ELF-1 (cell line): ENCODE measurements around the gene CTU1.
A peak's percentile ranks its signal among the peaks of the same experiment; 100 is the strongest.

Source experiments
- DNase-seq: peaks from one replicate; pipeline ENCODE4 v3.0.0-alpha.2; 2016; ENCODE audit warnings: low read depth, low spot score

The CTU1 gene

DNA sequence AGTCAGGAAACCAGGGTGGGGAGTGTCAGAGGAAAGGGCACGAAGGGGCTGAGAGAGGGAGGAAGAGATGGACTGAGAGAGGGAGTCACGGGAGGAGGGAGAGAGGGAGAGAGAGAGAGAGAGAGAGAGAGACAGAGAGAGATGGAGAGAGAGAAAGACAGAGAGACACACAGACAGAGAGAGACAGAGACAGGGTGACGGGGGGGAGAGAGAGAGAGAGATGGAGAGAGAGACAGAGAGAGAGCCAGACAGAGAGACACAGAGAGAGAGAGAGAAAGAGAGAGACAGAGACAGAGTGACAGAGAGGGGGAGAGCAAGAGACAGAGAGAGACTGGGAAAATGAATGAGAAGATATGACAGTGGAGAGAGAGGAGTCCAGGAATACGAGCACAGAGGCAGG is 25.0 kb downstream of the CTU1 start:
- DNase-seq: no peak

- no peak for DNase-seq
Observed at GRCh38 chr19:51082611-51083010, 25.6 kb downstream of the CTU1 start, which contains the start of gene KLK14. Gene KLK14, minus strand, starts transcription at chr19:51082887. Its CDS starts 273 bp downstream, at chr19:51082614.

DNA sequence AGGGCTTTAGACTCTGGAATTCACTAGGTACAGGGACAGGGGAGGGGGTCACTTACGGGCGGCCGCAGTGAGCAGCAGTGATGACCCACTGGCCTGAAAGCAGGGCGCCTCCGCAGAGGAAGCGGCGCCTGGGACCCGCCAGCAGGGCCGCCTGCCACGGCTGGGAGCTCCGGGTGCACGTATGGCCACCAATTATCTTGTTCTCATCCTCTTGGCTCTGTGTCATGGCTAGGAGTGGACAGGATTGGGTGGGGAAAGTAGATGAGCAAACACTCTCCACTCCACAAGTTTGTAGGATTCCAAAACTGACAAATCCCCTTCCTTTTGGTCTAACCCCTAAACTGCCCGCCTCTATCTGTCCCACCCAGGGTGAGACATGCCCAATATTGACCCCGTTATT is 26.7 kb downstream of the CTU1 start:
- DNase-seq: no peak

GRCh38 chr19:51079481-51080110 is 28.6 kb downstream of the CTU1 start:
- no peak for DNase-seq

- no peak for DNase-seq
Observed at GRCh38 chr19:51078731-51079130, 29.5 kb downstream of the CTU1 start.

GRCh38 chr19:51078104-51078503 is 30.1 kb downstream of the CTU1 start:
- DNase-seq: no peak

DNA sequence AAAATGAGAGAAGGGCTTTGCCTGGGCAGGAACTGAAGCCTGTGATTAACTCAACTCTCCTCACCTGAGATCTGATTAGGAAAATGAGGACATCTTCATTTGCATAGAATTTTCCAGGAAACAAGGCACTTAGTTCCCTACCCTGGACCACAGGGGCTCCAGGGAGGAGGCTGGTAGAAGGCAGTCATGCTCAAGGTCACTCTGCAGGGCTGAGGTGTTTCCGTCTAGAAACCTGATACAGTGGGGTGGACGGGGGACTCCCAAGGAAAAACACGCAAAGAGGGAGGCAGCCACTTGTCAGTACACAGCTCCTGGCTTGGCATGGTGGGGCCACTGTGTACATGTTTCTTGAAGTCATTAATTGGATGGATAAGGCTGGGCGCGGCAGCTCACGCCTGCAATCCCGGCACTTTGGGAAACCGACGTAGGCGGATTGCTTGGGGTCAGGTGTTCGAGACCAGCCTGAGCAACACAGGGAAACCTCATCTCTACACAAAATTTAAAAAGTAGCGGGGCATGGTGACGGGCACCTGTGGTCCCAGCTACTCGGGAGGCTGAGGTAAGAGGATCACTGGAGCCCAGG is 31.5 kb downstream of the CTU1 start:
- DNase-seq: no peak

DNA sequence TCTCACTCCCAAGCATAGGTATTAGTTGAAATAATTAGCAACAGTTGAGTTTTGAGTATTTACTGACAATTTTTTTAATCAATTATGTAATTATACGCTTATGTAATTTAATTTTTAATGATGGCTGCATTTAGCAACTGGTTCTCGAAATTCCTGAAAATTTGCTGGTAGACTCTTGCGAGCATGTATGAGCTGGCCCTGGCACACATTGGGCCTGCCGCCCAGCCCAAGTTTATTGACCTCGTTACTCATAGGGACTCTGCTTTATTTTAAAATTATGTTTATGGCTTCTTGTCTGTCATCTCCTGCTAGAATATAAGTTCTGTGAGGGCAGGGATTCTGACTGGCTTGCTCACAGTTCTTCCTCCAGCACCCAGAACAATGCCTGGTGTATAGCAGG is 32.2 kb downstream of the CTU1 start:
- DNase-seq: no peak

DNA sequence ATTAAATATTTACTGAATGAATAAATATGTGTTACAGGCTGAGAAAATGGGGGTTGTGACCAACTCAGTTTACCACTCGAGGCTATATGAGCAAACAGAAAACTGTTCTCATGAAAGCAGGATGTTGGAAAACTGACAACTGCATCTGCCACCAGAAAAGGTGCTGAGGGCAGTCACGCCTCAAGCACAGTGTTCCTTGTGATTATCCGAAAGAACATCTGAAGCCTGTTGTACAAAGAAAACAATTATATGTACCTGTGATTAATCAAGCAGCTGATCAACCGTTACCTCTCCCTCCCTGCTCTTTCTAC is 37.2 kb downstream of the CTU1 start:
- DNase-seq: no peak

- no peak for DNase-seq
Observed at GRCh38 chr19:51070334-51071094, 37.7 kb downstream of the CTU1 start.

DNA sequence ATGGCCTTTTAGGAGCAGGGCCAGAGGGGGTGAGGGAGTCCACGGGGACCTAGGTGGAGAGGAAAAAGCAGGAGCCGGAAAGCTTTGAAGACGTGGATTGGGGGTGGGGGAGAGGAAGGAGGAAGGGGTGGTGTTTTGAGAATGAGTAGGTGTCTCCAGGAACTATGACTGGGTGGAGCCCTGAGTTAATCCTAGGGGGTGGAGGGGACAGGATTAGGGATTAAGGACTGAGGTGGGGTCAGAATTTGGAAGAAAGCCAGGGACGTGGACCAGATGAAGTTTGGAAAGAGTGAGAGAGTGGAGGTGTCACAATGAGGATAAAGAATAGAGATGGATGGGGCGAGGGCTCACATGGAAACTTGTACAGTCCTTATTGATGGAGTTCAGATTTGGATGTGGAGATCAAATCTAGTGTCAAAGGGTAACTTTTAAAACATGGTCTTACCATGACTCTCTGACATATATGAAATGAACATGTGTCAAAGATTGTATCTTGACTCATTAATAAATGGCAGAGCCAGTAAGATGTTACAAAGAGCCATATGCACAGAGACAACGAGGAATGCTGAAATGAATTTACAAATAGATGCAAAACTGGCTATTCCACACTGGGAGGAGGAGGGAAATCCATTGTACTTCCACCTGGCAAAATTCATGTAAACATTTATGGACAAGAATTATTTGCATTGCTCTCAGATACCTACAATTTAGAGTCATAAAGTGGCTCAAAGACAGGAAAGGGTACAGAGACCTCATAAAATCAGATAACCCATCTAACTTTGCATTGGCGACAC is 41.6 kb downstream of the CTU1 start:
- DNase-seq: no peak

DNA sequence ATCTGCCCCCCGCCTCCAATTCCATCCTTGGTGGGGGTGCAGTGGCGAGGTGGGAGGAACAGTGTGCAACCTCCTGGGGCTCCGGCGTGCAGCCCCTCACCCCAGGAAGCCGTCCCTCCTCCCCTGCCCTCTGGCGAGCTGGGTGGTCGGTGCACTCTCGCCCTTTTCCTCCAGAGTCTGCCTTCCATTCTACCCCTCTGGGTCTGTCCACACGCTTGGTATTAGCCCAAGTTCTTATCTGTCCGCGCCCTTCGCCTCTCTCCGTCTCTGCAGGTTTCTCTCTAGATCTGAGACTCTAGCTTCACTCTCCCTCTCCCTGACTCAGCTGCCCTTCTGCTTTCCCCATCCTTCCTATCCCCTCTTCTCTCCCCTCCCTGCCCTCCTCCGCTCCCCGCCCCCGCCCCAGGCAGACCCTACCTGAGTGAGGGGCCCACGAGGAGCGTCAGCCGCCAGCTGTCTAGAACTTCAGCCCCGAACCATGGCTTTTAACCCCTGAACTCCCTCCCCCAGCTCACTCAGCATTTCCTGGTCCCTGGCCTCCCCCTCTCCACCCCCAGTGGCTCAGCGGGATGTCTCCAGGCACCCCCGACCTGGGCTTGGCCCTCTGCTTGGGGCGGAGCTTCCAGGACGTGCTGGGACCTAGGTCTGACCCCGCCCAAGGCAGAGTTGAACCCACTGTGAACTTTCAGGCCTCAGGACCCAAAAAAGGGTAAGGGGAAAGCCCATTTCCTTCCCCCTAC is 42.8 kb downstream of the CTU1 start:
- DNase-seq: no peak

GRCh38 chr19:51064534-51065220 is 43.5 kb downstream of the CTU1 start, which contains the start of gene KLK13:
Gene KLK13, minus strand, starts transcription at chr19:51065092. Its CDS starts 25 bp downstream, at chr19:51065067.
- DNase-seq: peak; percentile 39

GRCh38 chr19:51063664-51064063 is 44.5 kb downstream of the CTU1 start:
- DNase-seq: no peak

- DNase-seq: no peak
Observed at GRCh38 chr19:51060973-51061372, 47.2 kb downstream of the CTU1 start.

DNA sequence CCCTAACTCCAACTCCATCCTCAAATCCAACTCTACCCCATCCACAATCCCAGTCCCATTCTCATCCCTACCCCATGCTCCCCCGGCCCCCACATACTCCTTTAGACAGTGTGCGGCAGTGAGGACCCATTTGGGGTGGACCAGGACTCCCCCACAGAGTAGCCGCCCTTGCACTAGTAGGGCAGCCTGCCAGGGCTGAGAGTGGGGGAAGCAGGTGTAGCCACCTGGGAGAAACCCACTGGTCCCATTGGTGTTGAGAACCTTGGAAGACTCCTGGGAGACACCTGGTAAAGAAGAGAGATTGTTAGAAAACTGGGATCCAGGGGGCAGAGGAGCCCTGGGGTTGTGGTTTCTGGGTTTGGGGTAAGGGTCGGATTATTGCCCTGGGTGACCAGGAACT is 47.9 kb downstream of the CTU1 start:
- no peak for DNase-seq

DNA sequence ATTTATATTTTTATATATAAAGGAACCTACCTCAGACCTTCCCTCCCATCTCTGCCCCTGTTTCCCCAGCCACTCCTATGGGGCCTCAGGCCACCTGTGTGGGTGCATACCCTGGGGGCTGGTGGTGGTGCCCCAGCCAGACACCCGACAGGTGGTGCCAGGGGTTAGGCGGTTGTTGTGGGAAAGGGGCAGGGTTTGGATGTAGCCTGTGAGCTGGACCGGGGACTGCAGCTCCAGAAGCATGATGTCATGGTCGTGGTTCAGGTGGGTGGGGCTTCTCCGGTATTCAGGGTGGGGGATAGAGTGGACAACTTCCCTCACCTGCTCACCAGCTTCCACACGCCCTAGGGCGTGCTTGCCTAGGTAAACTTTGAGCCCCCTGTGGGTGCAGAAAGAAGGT is 48.5 kb downstream of the CTU1 start:
- DNase-seq: no peak

- no peak for DNase-seq
Observed at GRCh38 chr19:51055866-51056265, 52.3 kb downstream of the CTU1 start.
